Retinal pigment epithelial cell (primary cell): ENCODE measurements around the gene GRM1.

Experiments
- DNase-seq: peaks from one replicate; pipeline ENCODE4 v3.0.0-alpha.2; 2010; ENCODE audit warnings: low read depth
- H3K4me3 ChIP-seq: 2 replicates; pipeline ENCODE4 v1.5.1; 2011; ENCODE audit warnings: mild to moderate bottlenecking, low read length, control low read depth, moderate library complexity
- TF ChIP-seq, protein P1 (sequence below): conservative IDR thresholded peaks from 2 replicates; pipeline ENCODE4 v1.5.1; 2011; ENCODE audit warnings: low read depth, low read length, control low read depth, inconsistent platforms

The GRM1 gene

DNA sequence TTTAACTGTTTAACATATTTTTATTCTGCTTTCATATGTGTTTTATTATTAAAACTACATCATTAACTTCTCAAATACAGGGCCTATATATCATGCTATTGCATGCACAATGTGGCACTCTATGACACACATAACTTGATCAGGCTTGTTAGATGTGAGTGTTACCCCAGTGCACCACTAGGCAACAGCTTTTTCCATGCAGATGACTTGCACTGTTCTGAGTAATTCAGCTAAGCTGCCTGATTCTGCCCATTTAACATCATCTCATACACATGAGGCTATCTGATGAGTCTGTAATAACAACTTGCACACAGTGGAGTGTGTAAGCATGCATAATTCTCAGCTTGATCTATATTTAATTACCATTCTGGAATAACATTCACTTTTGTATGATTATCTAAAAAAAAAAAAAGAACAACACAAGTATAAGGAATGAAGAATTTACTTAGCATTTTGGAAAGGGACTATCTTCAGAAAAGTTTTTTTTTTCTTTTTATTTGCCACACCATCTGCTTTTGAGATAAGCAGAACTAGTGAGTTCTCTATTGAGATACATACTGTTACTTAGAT is 83.1 kb downstream of the GRM1 start:
- DNase-seq: no peak
- TF ChIP-seq, protein P1, sequence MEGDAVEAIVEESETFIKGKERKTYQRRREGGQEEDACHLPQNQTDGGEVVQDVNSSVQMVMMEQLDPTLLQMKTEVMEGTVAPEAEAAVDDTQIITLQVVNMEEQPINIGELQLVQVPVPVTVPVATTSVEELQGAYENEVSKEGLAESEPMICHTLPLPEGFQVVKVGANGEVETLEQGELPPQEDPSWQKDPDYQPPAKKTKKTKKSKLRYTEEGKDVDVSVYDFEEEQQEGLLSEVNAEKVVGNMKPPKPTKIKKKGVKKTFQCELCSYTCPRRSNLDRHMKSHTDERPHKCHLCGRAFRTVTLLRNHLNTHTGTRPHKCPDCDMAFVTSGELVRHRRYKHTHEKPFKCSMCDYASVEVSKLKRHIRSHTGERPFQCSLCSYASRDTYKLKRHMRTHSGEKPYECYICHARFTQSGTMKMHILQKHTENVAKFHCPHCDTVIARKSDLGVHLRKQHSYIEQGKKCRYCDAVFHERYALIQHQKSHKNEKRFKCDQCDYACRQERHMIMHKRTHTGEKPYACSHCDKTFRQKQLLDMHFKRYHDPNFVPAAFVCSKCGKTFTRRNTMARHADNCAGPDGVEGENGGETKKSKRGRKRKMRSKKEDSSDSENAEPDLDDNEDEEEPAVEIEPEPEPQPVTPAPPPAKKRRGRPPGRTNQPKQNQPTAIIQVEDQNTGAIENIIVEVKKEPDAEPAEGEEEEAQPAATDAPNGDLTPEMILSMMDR: peak; percentile 13
- no peak overlapping the region for H3K4me3 ChIP-seq

DNA sequence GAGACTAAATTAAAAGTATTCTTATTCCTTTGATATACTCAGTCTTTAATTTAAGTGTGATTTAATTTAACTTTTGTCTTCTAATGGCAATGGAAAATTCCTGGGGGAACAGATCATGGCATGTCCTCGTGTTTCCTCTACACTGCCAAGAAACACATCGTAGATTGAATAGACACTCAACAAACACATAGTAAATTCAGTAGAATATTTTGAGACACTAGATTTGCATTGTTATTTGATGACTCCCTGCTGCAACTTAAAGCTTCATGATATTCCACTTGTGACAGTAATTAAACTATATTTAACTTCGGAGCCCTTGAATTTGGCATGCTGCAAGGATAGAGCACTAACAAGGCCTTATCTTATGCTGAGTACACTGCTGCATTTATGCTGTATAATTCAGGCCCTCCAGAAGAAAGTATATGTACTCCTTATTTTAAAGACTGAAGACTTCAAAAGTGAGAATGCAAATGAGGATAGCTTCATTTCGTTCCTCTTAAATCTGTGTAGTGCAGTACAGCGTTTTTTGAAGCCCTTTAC is 84.3 kb downstream of the GRM1 start:
- no peak overlapping the region for H3K4me3 ChIP-seq
- TF ChIP-seq, protein P1: no peak
- DNase-seq: no peak

DNA sequence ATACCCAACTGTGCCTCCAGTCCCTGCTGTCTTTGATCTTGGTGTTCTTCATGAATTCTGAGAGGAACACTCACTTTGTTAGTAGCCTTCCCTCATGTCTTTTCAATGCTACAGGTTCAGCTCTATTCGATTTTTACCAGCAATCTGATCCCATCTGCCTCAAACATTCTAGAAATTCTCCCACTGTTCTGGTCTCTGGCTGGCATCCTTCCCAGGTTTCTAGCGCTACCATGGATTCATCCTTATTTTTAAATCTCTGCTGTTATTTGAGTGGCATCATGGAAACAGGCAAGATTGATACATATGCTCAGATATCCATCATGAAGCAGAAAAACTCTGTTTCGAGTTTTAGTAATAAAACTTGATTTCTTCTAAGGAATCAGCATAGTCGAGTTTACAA is 94.8 kb downstream of the GRM1 start:
- no peak for DNase-seq
- TF ChIP-seq, protein P1: no peak
- H3K4me3 ChIP-seq: no peak overlapping the region

DNA sequence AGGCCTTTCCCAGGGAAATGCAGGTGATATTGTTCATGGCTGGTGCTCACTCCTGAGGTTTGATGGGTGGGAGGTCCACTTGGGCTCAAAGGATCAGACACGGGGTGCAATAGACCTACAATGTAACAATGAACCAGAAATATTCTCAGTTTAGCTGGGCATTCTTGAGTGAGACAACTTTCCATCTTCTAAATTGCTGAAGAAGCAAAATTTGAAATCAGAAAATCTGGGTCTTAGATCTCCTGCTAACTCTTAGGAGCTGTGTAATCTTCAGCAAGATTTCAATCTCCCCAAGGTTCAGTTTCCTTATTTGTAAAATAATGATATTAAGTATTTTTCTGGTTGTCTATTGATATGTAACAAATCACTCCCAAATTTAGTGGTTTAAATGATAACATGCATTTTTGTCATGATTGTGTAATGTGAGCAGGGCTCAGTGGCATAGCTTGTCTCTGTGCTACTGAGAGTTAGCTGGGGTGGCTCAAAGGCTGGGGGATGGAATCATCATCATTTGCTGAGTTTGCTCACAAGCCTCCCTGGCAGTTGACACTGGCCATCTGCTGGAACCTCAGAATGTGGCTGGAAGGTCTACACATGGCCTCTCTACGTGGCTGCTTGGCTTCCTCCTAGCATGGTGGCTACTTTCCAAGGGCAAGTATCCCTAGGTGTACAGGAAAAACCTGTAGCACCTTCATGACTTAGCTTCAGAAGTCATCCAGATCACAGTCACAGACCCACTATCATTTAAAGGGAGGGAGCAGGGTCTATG is 98.8 kb downstream of the GRM1 start:
- TF ChIP-seq, protein P1: no peak
- no peak for DNase-seq
- no peak overlapping the region for H3K4me3 ChIP-seq

DNA sequence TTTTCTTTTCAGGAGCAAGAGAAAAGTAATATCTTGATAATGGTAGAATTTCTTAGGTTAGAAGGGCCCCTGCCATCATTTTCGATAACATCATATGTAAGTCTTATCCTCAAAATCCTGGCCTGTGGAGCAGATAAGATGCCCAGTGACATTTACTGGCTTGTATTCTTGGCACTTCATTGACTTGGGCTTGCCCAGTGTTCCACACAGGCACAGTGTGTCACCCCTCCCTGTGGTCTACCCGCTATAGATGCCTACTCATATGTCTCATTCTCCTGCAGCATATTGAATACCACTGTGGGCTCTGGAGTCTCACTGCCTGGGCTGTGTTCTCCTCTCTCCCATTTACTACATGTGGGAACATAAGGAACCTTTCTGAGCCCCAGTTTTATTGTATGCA is 105.0 kb downstream of the GRM1 start:
- H3K4me3 ChIP-seq: no peak overlapping the region
- no peak for DNase-seq
- TF ChIP-seq, protein P1: no peak

DNA sequence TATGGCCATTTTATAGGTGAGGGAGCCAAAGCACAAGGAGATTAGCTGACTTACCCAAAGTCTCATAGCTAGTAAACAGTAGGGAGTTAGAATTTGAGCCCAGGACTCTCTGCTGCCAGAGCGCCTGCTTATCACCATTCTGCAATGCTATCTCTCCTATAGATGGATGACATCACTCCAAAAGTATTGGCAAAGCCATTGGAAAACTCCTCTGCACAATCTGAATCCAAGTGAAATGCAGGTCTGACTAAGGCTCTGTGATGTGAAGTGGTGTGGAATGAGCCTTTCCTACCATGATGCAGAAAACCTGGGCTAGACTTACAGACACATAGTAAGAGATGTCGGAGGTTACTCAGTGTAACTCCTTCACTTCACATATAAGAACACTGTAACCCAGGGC is 106.3 kb downstream of the GRM1 start:
- TF ChIP-seq, protein P1: no peak
- no peak overlapping the region for H3K4me3 ChIP-seq
- no peak for DNase-seq

DNA sequence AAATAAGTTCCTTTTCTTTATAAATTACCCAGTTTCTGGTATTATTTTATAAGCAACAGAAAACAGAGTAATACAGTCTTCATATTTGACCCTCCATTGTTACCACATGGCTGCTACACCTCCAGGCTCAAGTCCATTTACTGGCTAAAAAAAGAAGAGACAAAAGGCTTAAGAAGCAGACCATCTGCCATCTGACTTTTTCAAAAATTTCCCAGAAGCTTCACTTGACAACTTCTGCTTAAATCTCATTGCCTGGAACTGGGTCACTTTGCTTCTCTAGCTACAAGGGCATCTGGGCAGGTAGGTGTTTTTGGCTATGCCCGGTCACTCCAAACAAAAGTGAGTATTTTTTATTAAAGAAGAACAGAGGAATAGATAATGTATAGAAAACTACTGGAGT is 118.0 kb downstream of the GRM1 start:
- no peak overlapping the region for H3K4me3 ChIP-seq
- TF ChIP-seq, protein P1: no peak
- no peak for DNase-seq
